Brain microvascular endothelial cell (primary cell): ENCODE results near the gene PRKCQ.

Source experiments
- DNase-seq: peaks from one replicate; pipeline ENCODE4 v3.0.0-alpha.2; 2020
- H3K27ac ChIP-seq: fragments of 250-450 bp; sonication (Bioruptor Pico); 2 replicates; pipeline ENCODE4 v1.5.1; 2020; ENCODE audit warnings: mild to moderate bottlenecking, moderate library complexity
- H3K27me3 ChIP-seq: fragments of 250-450 bp; sonication (Bioruptor Pico); replicated peaks from 2 replicates; pipeline ENCODE4 v1.5.1; 2020; ENCODE audit warnings: mild to moderate bottlenecking
- H3K36me3 ChIP-seq: fragments of 250-450 bp; sonication (Bioruptor Pico); replicated peaks from 2 replicates; pipeline ENCODE4 v1.5.1; 2020; ENCODE audit warnings: mild to moderate bottlenecking
- H3K4me3 ChIP-seq: 2 replicates; pipeline ENCODE4 v1.5.1; 2011; ENCODE audit warnings: low read depth, mild to moderate bottlenecking, control low read depth, low read length, moderate library complexity
- in situ Hi-C: cut with HindIII; loops from 2 replicates; pipeline ENCODE4 v1.10.0; 2017; ENCODE audit warnings: low sequenced_read_pairs, low pct_ligation_motif_present
- TF ChIP-seq, protein P1 (sequence below): IDR thresholded peaks from 2 replicates; pipeline ENCODE4 v1.5.1; 2011; ENCODE audit warnings: low read depth, mild to moderate bottlenecking, moderate library complexity, low read length, control low read depth, inconsistent platforms; ENCODE audit errors: missing control alignments

Gene PRKCQ

DNA sequence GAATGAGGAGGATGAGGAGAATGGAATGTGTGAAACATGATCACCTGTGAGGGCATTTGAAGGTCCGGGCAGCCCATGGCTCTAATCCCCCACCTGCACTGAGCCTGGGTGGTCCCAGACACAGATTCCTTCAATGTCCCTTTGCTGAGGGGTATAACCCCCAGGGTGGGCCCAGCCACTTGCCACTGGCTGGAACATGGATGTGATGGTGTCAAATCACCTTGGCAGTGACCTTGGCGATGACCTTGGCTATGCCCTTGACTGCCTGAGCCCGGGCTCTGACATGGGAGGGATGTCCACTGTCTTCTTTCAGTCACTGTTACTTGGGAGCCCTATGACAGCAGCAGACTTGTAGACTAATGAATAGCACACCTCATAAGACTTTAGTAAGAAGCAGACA, 44.0 kb downstream of the PRKCQ start:
- in situ Hi-C loops, result no loop called here
- TF ChIP-seq, protein P1, sequence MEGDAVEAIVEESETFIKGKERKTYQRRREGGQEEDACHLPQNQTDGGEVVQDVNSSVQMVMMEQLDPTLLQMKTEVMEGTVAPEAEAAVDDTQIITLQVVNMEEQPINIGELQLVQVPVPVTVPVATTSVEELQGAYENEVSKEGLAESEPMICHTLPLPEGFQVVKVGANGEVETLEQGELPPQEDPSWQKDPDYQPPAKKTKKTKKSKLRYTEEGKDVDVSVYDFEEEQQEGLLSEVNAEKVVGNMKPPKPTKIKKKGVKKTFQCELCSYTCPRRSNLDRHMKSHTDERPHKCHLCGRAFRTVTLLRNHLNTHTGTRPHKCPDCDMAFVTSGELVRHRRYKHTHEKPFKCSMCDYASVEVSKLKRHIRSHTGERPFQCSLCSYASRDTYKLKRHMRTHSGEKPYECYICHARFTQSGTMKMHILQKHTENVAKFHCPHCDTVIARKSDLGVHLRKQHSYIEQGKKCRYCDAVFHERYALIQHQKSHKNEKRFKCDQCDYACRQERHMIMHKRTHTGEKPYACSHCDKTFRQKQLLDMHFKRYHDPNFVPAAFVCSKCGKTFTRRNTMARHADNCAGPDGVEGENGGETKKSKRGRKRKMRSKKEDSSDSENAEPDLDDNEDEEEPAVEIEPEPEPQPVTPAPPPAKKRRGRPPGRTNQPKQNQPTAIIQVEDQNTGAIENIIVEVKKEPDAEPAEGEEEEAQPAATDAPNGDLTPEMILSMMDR, result no peak
- no peak for DNase-seq

DNA sequence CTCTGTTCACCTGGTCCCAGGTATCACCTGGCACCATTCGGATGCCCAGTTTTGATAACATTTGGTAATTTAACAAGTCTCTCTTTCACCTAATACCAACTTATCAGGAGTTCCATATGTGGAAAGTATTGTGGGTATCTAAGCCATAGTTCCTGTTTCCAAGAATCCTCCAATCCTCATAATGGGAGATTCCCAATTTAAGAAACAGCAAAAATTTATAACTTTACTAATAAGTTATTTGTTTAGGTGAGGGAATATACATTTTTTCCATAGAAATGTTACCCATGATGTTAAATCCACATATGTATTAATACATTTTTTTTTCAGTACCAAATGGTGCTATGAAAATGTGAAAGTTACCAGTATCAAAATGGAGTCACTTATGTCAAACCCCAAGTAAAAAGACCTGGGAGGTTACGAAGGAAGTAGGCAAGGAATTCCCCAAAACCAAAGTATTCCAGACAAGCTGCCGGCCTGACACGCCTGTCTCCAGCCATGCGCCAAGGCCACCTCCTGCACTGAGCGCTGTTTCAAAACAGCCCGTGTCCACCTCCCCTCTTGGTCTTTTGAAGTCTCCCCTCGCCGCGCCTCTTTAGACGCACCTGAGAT, 44.8 kb downstream of the PRKCQ start:
- in situ Hi-C loops, result no loop called here
- no peak overlapping the region for H3K27ac ChIP-seq

More for the DNA sequence above, 44.0 kb downstream of the PRKCQ start:
- Histone ChIP-seq H3K27ac (no peak overlapping the region), H3K4me3 (no peak overlapping the region), H3K27me3 (no peaks in the 10 kb centered on the region), H3K36me3 (no peaks in the 10 kb centered on the region)

DNA sequence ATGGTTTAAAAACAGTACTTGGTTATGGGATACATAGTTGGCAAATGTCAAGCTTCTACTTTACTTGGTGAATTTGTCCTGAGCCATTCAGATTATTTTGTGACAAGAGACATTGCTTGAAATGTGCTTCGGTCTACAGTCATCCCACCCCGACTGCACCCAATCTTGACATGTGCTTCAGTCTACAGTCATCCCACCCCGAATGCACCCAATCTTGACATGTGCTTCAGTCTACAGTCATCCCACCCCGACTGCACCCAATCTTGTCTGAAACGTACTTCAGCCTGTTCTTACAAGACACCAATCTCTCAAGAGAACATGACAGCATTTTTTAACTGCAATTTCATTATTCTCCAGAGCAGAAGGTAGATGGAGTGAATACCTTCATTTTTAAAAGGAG, 47.8 kb downstream of the PRKCQ start:
- Histone ChIP-seq H3K4me3 (no peak overlapping the region), H3K27ac (no peak overlapping the region), H3K36me3 (no peaks in the 10 kb centered on the region), H3K27me3 (no peaks in the 10 kb centered on the region)
- no peak for DNase-seq
- TF ChIP-seq, protein P1, result no peak
- in situ Hi-C loops, result no loop called here

More for the DNA sequence above, 44.8 kb downstream of the PRKCQ start:
- TF ChIP-seq, protein P1, result no peak
- no peak overlapping the region for H3K4me3 ChIP-seq
- no peak for DNase-seq
- H3K27me3 ChIP-seq, result no peaks in the 10 kb centered on the region
- no peaks in the 10 kb centered on the region for H3K36me3 ChIP-seq

DNA sequence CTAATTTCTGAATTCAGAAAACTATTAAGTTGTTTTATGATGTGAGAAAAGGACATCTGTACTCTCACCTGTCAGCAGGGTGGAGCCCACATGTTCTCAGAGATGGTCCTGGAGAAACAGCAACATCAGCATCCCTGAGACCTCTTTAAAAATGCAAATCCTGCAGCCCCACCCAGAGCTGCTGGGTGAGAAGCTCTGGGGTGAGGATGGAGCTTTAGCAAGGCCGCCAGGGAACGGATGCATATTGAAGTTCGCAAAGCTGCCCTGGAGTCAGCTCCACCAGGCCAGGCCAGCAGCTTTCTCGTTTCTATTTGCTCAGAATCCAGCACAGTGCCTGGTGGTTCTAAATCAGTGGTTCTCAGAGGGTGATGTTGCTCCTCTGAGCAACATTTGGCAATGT, 49.1 kb downstream of the PRKCQ start:
- H3K4me3 ChIP-seq, result no peak overlapping the region
- no peaks in the 10 kb centered on the region for H3K36me3 ChIP-seq
- H3K27ac ChIP-seq, result no peak overlapping the region
- TF ChIP-seq, protein P1, result no peak
- H3K27me3 ChIP-seq, result no peaks in the 10 kb centered on the region
- DNase-seq, result no peak
- in situ Hi-C loops, result no loop called here

DNA sequence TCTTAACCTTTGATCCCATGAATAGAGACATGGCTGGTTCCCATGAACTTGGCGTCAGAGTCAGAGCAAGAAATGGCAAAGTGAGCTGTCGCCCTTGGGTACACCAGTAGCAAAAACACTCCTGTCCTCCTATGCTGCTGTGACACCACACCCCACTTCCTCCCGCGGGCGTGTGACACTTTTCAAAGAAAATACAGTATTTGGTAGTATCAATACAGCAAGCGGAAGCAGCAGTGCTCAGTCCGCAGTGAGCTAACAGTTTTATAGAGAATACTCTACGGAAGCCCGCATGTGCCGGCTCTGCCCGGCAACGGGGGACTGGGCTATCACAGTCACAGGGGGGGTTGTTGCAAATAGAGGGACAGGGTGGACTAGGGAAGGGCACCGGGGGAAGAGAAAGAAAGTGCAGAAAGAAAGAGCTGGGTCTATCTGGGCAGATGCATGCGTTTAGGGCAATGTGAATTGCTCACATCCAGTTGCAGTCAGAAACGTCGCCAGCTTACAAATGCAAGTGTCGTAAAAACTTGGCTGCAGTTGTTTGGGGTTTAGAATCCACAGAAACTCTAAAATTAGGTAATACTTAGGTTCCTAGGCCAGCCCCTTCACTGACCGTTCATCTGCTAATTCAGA, 49.8 kb downstream of the PRKCQ start:
- TF ChIP-seq, protein P1, result no peak
- Histone ChIP-seq H3K27me3 (no peaks in the 10 kb centered on the region), H3K36me3 (no peaks in the 10 kb centered on the region), H3K4me3 (no peak overlapping the region), H3K27ac (no peak overlapping the region)
- no peak for DNase-seq
- in situ Hi-C loops, result no loop called here
